Measurements from ENCODE around the gene TRABD2B. TPM values are rescaled to one million over a fixed set of nuclear protein-coding genes. Genes with fewer than 3 reads are reported as not detected.

Gene TRABD2B
- total RNA-seq, 1 donor from 2014 or later: 1.5 TPM

GRCh38 chr1:47757226-47757975 is 239.8 kb downstream of the TRABD2B start:
- no peak for DNase-seq

GRCh38 chr1:47756411-47756810 is 240.8 kb downstream of the TRABD2B start:
- no peak for DNase-seq

GRCh38 chr1:47756006-47756405 is 241.2 kb downstream of the TRABD2B start:
- DNase-seq: no peak

- DNase-seq: no peak
These were observed 241.8 kb downstream of the TRABD2B start for GRCh38 chr1:47755101-47755990.

GRCh38 chr1:47754221-47754620 is 243.0 kb downstream of the TRABD2B start:
- DNase-seq: no peak

GRCh38 chr1:47753808-47754207 is 243.4 kb downstream of the TRABD2B start:
- DNase-seq: no peak

- DNase-seq: no peak
These were observed 244.6 kb downstream of the TRABD2B start for GRCh38 chr1:47752559-47752958.

GRCh38 chr1:47751996-47752451 is 245.2 kb downstream of the TRABD2B start:
- peak; percentile 41 for DNase-seq

GRCh38 chr1:47751193-47751592 is 246.0 kb downstream of the TRABD2B start:
- DNase-seq: no peak

- DNase-seq: no peak
These were observed 251.2 kb downstream of the TRABD2B start for GRCh38 chr1:47745715-47746609.

GRCh38 chr1:47742890-47743760 is 254.1 kb downstream of the TRABD2B start:
- DNase-seq: no peak

GRCh38 chr1:47738560-47739182 is 258.5 kb downstream of the TRABD2B start:
- DNase-seq: peak; percentile 55

GRCh38 chr1:47732489-47732888 is 264.7 kb downstream of the TRABD2B start:
- DNase-seq: no peak

- DNase-seq: no peak
These were observed 265.5 kb downstream of the TRABD2B start for GRCh38 chr1:47731730-47732129.

GRCh38 chr1:47729685-47730084 is 267.5 kb downstream of the TRABD2B start:
- DNase-seq: no peak

- DNase-seq: no peak
These were observed 269.5 kb downstream of the TRABD2B start for GRCh38 chr1:47727697-47728085.

- DNase-seq: no peak
These were observed 270.0 kb downstream of the TRABD2B start for GRCh38 chr1:47727051-47727696.

GRCh38 chr1:47725992-47726855 is 271.0 kb downstream of the TRABD2B start:
- peak; percentile 67 for DNase-seq

- no peak for DNase-seq
These were observed 271.6 kb downstream of the TRABD2B start for GRCh38 chr1:47725511-47725991.
